ENCODE measurements around the gene EFHC1. TPM values are rescaled to one million over a fixed set of nuclear protein-coding genes. Genes with fewer than 3 reads are reported as not detected.

EFHC1 gene
- total and polyA plus RNA-seq, 8 donors = 7.2 to 54.3 (median 35.5) TPM

DNA sequence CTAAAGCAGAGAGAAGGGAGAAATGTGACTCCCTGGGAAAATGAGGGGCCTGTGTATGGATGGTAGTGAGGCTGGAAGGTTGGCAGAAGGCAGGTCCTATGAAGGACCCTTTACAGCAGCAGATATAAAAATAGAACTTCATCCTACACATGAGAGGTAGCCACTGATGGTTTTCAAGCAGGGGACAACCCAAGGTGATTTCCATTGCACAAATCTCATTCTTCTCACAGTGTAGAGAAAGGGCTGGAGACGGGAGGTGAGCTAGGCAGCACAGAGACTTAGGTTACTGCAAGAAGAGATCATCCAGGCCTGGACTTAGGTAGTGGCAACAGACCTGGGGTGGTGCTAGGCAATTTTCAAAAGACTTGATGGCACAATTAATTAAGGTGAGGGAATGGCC, 126.0 kb downstream of the EFHC1 start:
- intact Hi-C loops (cut with DNase I; ENCODE audit: low total_unique reads) = no loop called here
- H3K9me3 ChIP-seq = no peaks in the 10 kb centered on the region
- peaks cover 55 to 97% (median 82%) of the 10 kb centered on the region in 4 donors for H3K4me1 ChIP-seq
- TF ChIP-seq, protein P1, sequence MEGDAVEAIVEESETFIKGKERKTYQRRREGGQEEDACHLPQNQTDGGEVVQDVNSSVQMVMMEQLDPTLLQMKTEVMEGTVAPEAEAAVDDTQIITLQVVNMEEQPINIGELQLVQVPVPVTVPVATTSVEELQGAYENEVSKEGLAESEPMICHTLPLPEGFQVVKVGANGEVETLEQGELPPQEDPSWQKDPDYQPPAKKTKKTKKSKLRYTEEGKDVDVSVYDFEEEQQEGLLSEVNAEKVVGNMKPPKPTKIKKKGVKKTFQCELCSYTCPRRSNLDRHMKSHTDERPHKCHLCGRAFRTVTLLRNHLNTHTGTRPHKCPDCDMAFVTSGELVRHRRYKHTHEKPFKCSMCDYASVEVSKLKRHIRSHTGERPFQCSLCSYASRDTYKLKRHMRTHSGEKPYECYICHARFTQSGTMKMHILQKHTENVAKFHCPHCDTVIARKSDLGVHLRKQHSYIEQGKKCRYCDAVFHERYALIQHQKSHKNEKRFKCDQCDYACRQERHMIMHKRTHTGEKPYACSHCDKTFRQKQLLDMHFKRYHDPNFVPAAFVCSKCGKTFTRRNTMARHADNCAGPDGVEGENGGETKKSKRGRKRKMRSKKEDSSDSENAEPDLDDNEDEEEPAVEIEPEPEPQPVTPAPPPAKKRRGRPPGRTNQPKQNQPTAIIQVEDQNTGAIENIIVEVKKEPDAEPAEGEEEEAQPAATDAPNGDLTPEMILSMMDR (IDR thresholded peaks at IDR 0.05) = no peak
- TF ChIP-seq POLR2AphosphoS5 (IDR thresholded peaks at IDR 0.05) (no peak), POLR2A (IDR thresholded peaks at IDR 0.05) (no peak), EP300 (IDR thresholded peaks at IDR 0.05) (no peak)
- DNase-seq = no peak
- H3K27me3 ChIP-seq = no peaks in the 10 kb centered on the region
- 81 to 100% (median 95%) methylated on average over 1 of the region's 1 CpG for WGBS, 5 donors
- H3K4me3 ChIP-seq = no peak overlapping the region
- no peaks in the 10 kb centered on the region for H3K36me3 ChIP-seq
- H3K27ac ChIP-seq = peak overlapping the region in 1 of 5 donors; percentile 18

DNA sequence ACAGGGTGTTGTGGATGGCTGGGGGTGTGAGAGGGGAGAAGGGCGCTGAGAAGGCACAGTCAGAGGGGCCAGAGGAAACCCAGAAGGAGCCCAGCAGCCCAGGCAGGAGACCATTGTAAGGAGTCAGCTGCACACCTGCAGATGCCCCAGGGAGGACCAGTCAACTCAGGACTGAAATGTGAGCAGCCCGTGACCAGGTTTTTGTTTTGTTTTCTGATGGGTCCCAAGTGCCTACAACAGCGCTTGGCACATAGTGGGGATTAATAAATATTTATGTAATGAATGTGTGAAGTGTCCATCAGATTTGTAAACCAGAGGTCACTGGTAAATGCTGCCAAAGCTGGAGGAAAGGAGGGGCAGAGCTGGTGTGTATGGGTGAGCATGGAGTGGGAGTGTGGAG, 126.5 kb downstream of the EFHC1 start:
- Histone ChIP-seq H3K36me3 (no peaks in the 10 kb centered on the region), H3K27me3 (no peaks in the 10 kb centered on the region), H3K9me3 (no peaks in the 10 kb centered on the region), H3K27ac (peak overlapping the region in 1 of 5 donors; percentile 18), H3K4me3 (no peak overlapping the region), H3K4me1 (peaks cover 60 to 98% (median 85%) of the 10 kb centered on the region in 4 donors)
- DNase-seq = no peak
- TF ChIP-seq POLR2AphosphoS5 (IDR thresholded peaks at IDR 0.05) = no peak
- TF ChIP-seq, protein P1 (IDR thresholded peaks at IDR 0.05) = no peak
- no peak for TF ChIP-seq POLR2A (IDR thresholded peaks at IDR 0.05)
- TF ChIP-seq EP300 (IDR thresholded peaks at IDR 0.05) = no peak
- WGBS, 5 donors = 72 to 92% (median 85%) methylated on average over 3 of the region's 3 CpGs
- intact Hi-C loops (cut with DNase I; ENCODE audit: low total_unique reads) = no loop called here

DNA sequence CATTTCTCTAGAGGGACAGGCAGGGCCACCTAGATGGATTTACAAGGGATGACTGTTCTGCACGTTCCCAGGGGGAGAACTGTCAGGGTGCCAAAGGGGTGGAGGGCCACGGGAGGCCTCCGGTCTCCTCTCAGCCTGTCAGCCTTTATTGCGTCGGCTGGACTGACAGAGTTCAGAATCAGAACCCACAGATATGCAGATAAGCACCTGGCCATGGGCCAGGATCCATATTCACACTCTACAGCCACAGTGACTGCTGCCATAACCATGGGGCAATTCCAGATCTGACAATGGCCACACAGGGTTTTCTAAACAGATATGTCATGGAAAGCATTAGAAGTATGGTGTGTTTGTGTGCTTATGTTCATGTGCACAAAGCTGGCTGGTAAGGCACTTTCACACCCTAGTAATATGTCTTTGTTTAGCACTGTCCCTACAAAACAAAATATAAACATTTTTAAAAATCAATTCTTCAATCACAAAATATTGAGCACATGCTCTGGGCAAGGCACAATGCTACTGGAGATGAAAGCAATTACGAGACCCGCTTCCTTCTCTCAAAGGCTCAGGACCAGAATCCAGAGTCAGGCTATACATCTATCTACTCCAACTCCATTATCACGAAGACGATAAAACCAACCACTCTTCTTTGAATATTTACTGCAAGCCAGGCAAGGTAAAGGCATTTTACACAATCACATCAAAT, 127.7 kb downstream of the EFHC1 start:
- peak in 1 of 2 donors; percentile 38 for DNase-seq
- intact Hi-C loops (cut with DNase I; ENCODE audit: low total_unique reads) = no loop called here
- no peak overlapping the region for H3K27ac ChIP-seq

DNA sequence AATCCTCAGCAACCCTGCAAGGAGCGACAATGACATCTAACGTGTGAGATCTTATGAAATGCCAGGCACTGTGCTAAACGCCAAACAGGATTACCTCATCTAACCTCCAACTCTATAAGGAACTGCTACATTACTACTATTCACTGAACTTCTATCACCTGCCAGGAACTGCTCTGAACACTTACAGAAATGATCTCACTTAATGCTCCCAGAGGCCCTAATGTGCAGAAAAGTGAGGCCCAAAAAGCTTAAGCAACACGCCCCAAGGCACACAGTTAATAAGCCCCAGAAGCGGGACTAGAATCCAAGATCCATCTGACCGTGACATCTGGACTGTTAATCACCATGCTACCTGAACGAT, 128.2 kb downstream of the EFHC1 start:
- peak overlapping the region in 1 of 5 donors; percentile 9 for H3K27ac ChIP-seq
- no peak overlapping the region for H3K4me3 ChIP-seq
- no peaks in the 10 kb centered on the region for H3K36me3 ChIP-seq
- 80 to 93% (median 87%) methylated on average over 7 of the region's 7 CpGs for WGBS, 5 donors
- H3K9me3 ChIP-seq = no peaks in the 10 kb centered on the region
- no peak for TF ChIP-seq POLR2AphosphoS5 (IDR thresholded peaks at IDR 0.05)
- no peak for TF ChIP-seq EP300 (IDR thresholded peaks at IDR 0.05)
- H3K4me1 ChIP-seq = peaks cover 72 to 98% (median 89%) of the 10 kb centered on the region in 4 donors
- DNase-seq = no peak
- H3K27me3 ChIP-seq = no peaks in the 10 kb centered on the region
- intact Hi-C loops (cut with DNase I; ENCODE audit: low total_unique reads) = no loop called here

More for the DNA sequence above, 127.7 kb downstream of the EFHC1 start:
- no peaks in the 10 kb centered on the region for H3K27me3 ChIP-seq
- H3K9me3 ChIP-seq = no peaks in the 10 kb centered on the region
- no peaks in the 10 kb centered on the region for H3K36me3 ChIP-seq
- H3K4me1 ChIP-seq = peaks cover 71 to 98% (median 91%) of the 10 kb centered on the region in 4 donors
- H3K4me3 ChIP-seq = no peak overlapping the region
- TF ChIP-seq POLR2AphosphoS5 (IDR thresholded peaks at IDR 0.05) (no peak), EP300 (IDR thresholded peaks at IDR 0.05) (no peak)
- WGBS, 5 donors = 55 to 71% (median 57%) methylated on average over 8 to 9 of the region's 9 CpGs

DNA sequence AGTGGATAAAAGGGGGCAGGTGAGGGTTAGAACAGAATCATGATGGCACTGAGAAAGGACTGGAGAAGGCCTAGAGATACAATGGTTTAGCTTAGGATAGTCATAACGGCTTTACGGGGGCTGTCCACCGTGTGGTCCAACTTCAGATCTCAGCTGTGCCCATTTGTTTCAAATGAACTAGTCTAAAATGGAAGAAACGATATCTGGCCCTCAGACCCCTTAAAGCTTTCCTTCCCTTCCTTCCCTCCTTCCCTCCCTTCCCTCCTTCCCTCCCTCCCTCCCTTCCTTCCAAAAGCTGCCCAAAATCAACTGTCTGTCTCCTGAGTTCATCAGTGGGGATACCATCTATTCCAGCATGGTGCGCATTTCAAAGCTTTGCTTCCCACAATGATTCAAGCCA, 128.9 kb downstream of the EFHC1 start:
- H3K4me3 ChIP-seq = no peak overlapping the region
- H3K27ac ChIP-seq = peak overlapping the region in 1 of 5 donors; percentile 9
- DNase-seq = no peak
- intact Hi-C loops (cut with DNase I; ENCODE audit: low total_unique reads) = no loop called here
- no peaks in the 10 kb centered on the region for H3K9me3 ChIP-seq
- WGBS, 5 donors = 94 to 98% (median 95%) methylated on average over 4 to 5 of the region's 5 CpGs
- no peak for TF ChIP-seq POLR2AphosphoS5 (IDR thresholded peaks at IDR 0.05)
- TF ChIP-seq, protein P1 (IDR thresholded peaks at IDR 0.05) = no peak
- no peak for TF ChIP-seq EP300 (IDR thresholded peaks at IDR 0.05)
- no peak for TF ChIP-seq POLR2A (IDR thresholded peaks at IDR 0.05)
- H3K36me3 ChIP-seq = no peaks in the 10 kb centered on the region
- H3K4me1 ChIP-seq = peaks cover 66 to 98% (median 86%) of the 10 kb centered on the region in 4 donors
- H3K27me3 ChIP-seq = no peaks in the 10 kb centered on the region
